Stimulated activated naive CD8-positive, alpha-beta T cell treated with anti-CD3 and anti-CD28 coated beads, Interleukin-15, amount 100 ng/mL, for 72 hours (primary cell): ENCODE measurements around the gene SLAMF9.
"Not testable (repeated sequence)": the region's sequence is repeated elsewhere in the genome, so short reads cannot be mapped to it uniquely, and the experiment has no call there.

Source experiments
- ATAC-seq: fragments of 150-1000 bp; cut with Tn5 transposase; 2 replicates; pipeline ENCODE4 v1.10.0; 2021; ENCODE audit warnings: mild to moderate bottlenecking, moderate library complexity
- DNase-seq, 2 donors: peaks; one replicate each; pipeline ENCODE4 v3.0.0; 2021 to 2022
- H3K27ac Mint-ChIP-seq, 2 donors: one replicate each; pipeline ENCODE4 v1.8.0; 2022; ENCODE audit warnings: mild to moderate bottlenecking in 2 of 2, mixed read lengths in 2 of 2, moderate library complexity in 2 of 2
- H3K27me3 Mint-ChIP-seq: one replicate; pipeline ENCODE4 v1.8.0; 2022; ENCODE audit warnings: mixed read lengths
- H3K4me1 Mint-ChIP-seq: one replicate; pipeline ENCODE4 v1.8.0; 2022; ENCODE audit warnings: mild to moderate bottlenecking, mixed read lengths
- H3K4me3 Mint-ChIP-seq, 2 donors: one replicate each; pipeline ENCODE4 v1.8.0; 2022; ENCODE audit warnings: mild to moderate bottlenecking in 2 of 2, mixed read lengths in 2 of 2, moderate library complexity in 1 of 2
- H3K9me3 Mint-ChIP-seq, 2 donors: one replicate each; pipeline ENCODE4 v1.8.0; 2022; ENCODE audit warnings: mixed read lengths in 2 of 2

Gene SLAMF9

DNA sequence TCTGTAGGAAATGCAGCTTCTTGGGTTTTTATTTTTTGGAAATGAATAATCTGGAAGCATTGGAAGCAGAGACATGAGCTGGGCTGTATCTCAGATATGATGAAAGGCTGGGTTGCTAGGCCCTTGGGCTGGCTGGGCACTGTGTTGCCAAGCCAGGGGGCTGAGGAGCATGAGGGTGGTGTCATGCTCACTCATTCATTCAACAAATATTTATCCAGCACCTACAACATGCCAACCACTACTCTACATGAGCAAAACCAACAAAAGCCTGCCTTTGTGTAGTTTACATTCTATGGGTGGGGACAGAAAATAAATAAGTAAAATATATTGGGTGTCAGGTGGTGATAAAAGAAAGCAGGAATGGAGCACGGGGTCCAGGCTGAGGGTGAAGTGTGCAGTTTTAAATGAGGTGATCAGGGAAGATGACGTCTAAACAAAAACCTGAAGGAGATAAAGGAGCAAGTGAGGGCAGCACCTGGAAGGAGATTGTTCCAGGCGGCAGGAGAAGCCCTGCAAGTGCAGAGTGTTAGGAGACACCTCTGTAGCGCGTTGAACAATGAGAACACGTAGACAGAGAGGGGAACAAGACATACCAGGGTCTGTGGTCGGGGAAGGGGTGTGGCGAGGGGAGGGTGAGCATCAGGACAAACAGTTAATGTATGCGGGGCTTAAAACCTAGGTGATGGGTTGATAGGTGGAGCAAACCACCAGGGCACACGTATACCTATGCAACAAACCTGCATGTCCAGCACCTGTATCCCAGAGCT lies 39.6 kb downstream of the SLAMF9 start:
- no peak overlapping the region for H3K27ac Mint-ChIP-seq
- ATAC-seq, result no peak
- no peaks in the 10 kb centered on the region for H3K9me3 Mint-ChIP-seq
- H3K4me1 Mint-ChIP-seq, result peaks cover 82% of the 10 kb centered on the region
- no peaks in the 10 kb centered on the region for H3K27me3 Mint-ChIP-seq
- no peak for DNase-seq
- no peak overlapping the region for H3K4me3 Mint-ChIP-seq

DNA sequence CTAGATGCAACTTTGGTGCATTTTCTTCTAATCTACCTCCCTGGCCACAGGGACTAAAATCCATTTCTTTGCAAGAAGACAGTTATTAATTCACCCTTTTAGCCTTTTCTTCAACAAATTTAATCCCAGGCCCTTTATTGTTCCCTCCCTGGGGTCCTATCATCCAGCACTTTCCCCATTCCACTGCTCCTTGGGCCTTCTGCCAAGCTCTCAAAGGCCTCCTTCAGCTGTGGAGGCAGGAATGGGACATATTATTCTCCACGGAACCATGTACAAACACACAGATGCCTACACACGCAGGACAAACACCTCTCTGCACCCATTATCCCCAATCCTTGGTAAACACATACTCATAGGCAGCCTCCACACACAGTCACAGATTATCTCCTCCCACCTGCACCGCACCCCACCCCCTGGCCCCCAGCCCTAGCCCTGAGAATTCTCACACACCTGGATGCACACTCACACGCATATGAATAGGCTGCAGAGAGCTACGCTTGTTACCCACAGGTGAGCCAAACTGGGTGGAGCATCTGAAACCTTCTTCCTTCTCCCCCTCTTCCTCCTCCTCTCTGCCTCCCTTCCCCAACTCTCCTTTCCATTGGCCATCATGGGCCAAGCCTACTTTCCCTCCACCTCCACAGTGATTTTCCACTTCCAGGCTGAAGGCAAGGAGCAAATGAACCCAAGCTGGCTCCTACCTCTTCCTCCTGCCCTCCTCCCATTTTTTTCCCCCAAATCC lies 40.4 kb downstream of the SLAMF9 start:
- no peak overlapping the region for H3K4me3 Mint-ChIP-seq
- DNase-seq (no peak), ATAC-seq (no peak)
- no peaks in the 10 kb centered on the region for H3K9me3 Mint-ChIP-seq
- peak overlapping the region in 1 of 2 donors; percentile 74 for H3K27ac Mint-ChIP-seq
- peaks cover 74% of the 10 kb centered on the region for H3K4me1 Mint-ChIP-seq
- no peaks in the 10 kb centered on the region for H3K27me3 Mint-ChIP-seq

DNA sequence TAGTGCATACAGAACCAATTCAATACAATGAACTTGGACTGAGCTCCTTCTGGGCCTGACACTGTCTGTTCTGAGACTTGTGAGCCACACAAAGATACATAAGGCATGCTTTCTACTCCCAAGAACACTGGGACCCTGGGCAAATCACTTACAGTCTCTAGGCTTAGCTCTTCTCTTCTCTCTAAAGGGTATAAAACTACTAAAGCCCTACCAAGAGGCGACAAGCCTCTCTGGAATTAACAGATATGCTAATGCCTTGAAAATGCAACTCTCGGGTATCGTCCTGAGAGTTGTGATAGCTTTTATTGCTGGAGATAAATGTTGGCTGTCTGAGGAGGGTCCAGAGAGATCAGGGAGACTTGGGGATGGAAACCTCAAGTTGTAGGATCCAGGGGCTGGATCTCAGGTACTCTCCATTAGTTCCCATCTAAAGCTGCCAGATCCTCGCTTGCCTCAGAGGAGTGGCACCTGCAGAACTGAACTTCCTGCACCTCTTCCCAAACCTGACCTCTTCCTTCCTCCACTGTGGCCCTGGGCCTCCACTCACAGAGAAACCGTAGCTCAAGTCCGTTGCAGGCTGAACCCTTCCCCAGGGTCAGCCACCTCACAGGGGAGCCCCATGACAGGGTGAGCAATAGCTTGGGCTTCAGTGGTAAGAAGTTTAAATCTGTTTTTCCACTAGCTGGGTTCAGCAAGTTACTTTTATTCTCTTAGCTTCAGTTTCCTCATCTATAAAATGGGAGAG lies 42.5 kb downstream of the SLAMF9 start:
- H3K9me3 Mint-ChIP-seq, result no peaks in the 10 kb centered on the region
- ATAC-seq, result no peak
- H3K27me3 Mint-ChIP-seq, result no peaks in the 10 kb centered on the region
- H3K4me1 Mint-ChIP-seq, result peaks cover 65% of the 10 kb centered on the region
- H3K27ac Mint-ChIP-seq, result peak overlapping the region; percentile 68 to 98
- peak overlapping the region in 1 of 2 donors; percentile 73 for H3K4me3 Mint-ChIP-seq
- DNase-seq, result no peak

DNA sequence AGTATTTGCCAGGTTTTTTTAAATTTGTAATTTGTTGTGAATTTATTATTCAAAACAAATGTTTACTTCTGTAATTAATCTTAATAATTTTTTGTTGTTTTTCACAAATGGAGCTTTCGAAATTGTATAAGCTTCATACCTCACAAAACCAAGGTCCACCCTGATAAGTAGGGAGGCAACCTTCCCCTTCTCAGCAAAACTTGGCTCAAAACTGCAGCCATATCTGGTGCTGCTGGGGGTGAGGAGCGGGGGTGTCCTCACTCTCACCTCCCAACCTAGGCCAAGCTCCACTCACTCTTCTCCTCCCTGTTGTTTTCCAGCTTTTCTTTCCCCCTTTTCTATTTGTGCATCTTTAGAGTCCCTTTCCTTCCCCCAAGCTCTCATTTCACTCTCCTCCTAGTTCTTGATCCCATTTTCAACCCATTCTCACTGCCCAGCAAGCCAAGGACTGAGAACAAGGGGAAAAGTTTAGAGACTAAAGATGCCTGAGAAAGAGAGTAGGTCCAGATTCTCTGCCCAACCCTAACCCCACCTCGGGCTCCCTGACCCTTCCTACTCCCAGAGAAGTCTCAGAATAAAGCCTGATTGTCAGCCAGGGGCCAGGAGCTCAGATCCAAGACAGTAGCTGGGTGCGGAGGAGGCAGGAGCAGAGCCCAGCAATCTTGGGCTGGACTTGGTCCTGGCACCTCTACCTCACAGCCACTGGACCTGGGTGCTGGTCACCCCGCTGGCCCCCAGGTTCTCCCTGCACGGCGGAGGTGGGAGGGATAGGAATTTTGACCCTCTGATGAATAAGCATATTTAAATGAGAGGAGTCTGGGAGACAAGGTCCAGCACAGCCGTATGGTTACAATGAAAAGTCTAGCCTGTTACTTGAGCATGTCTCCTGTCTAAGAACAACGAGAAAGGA lies 45.8 kb downstream of the SLAMF9 start:
- Mint-ChIP-seq H3K4me3 (no peak overlapping the region), H3K27ac (peak overlapping the region; percentile 0 to 71), H3K27me3 (no peaks in the 10 kb centered on the region), H3K9me3 (peaks cover 0 to 6% of the 10 kb centered on the region in 2 donors), H3K4me1 (peaks cover 46% of the 10 kb centered on the region)
- ATAC-seq (no peak), DNase-seq (no peak)

DNA sequence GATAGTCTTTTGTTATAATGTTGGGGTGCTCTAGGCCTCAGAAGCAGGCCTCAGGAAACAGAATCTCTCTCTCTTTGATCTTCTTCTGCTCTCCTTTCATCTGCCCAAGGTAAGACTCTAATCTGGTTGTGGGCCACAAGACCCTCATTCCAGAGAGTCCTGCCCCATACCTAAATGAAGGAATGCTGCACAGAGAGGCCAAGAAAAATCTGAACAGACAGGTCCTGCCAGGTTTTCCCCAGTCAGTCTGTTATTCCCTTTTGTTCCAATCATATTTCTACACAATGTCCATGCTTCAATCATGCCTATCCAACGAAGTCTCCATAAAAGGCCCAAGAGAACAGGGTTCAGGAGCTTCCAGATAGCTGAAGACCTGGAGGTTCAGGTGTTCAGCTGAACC lies 47.1 kb downstream of the SLAMF9 start:
- no peak for DNase-seq
- Mint-ChIP-seq H3K9me3 (peaks cover 0 to 6% of the 10 kb centered on the region in 2 donors), H3K4me3 (no peak overlapping the region), H3K27ac (no peak overlapping the region), H3K27me3 (no peaks in the 10 kb centered on the region), H3K4me1 (peaks cover 33% of the 10 kb centered on the region)
- ATAC-seq, result no peak

DNA sequence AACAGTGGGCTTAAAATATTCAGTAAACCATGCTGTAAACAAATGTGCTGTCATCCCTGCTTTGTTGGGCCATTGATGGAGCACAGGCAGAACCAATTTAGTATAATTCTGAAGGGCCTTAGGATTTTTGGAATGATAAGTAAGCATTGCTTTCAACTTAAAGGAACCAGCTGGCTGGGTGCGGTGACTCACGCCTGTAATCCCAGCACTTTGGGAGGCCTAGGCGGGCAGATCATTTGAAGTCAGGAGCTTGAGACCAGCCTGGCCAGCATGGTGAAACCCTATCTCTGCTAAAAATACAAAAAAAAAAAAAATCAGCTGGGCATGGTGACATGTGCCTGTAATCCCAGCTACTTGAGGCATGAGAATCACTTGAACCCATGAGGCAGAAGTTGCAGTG lies 50.0 kb downstream of the SLAMF9 start:
- not testable (repeated sequence) for ATAC-seq, H3K4me3 Mint-ChIP-seq, H3K27ac Mint-ChIP-seq, H3K4me1 Mint-ChIP-seq, DNase-seq, H3K9me3 Mint-ChIP-seq, H3K27me3 Mint-ChIP-seq

DNA sequence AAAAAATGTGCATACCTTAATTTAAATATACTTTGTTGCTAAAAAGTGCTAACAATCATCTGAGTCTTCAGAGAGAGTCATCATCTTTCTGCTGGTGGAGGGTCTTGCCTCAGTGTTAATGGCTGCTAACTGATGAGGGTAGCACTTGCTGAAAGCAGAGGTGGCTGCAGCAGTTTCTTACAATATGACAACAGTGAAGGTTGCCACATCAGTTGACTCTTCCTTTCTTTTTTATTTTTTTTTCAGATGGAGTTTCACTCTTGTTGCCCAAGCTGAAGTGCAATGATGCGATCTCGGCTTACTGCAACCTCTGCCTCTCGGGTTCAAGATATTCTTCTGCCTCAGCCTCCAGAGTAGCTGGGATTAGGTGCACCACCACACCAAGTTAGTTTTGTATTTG lies 51.5 kb downstream of the SLAMF9 start:
- H3K9me3 Mint-ChIP-seq, result peaks cover 0 to 6% of the 10 kb centered on the region in 2 donors
- H3K27me3 Mint-ChIP-seq, result no peaks in the 10 kb centered on the region
- no peak overlapping the region for H3K4me3 Mint-ChIP-seq
- peaks cover 8% of the 10 kb centered on the region for H3K4me1 Mint-ChIP-seq
- DNase-seq, result no peak
- no peak for ATAC-seq
- no peak overlapping the region for H3K27ac Mint-ChIP-seq
